Measurements from ENCODE around the gene NPHP4. TPM values are rescaled to one million over a fixed set of nuclear protein-coding genes. Genes with fewer than 3 reads are reported as not detected.

NPHP4 gene
- total and polyA plus RNA-seq, 10 of the 15 experiments (the other 5 are each of a cell fraction or from before 2014, with no cell fraction given), result 0.16 to 10.5 (median 3.1) TPM

- in situ Hi-C loops (cut with MboI) (no loop called here), intact Hi-C loops (cut with micrococcal nuclease; ENCODE audit: unreplicated experiment) (no loop called here)
- Histone ChIP-seq H3K4me2 (ENCODE audit: control insufficient read depth, insufficient read depth) (no peak overlapping the region), H4K20me1 (ENCODE audit: control insufficient read depth, insufficient read depth) (no peaks in the 10 kb centered on the region), H3K9me3 (replicated peaks; ENCODE audit: control insufficient read depth, insufficient read depth, low read length) (no peaks in the 10 kb centered on the region), H3K9ac (ENCODE audit: control insufficient read depth, insufficient read depth, low read length) (no peak overlapping the region), H3K4me1 (ENCODE audit: control insufficient read depth, insufficient read depth, low read length) (no peaks in the 10 kb centered on the region), H3K4me3 (no peak overlapping the region), H2AFZ (ENCODE audit: control insufficient read depth, low read depth, low read length) (no peak overlapping the region), H3K79me2 (ENCODE audit: control insufficient read depth, insufficient read depth, low read length) (no peaks in the 10 kb centered on the region), H3K27me3 (replicated peaks in 1 of 2; ENCODE audit: control insufficient read depth in 2 of 2, insufficient read depth in 2 of 2, low read length in 1 of 2) (no peaks in the 10 kb centered on the region), H3K36me3 (ENCODE audit: control insufficient read depth in 2 of 2, insufficient read depth in 2 of 2, low read length in 1 of 2) (no peaks in the 10 kb centered on the region), H3K27ac (ENCODE audit: control insufficient read depth, insufficient read depth) (no peak overlapping the region)
- POLR2A ChIA-PET, result no interaction called here
- SMC1A ChIA-PET (ENCODE audit: uncharacterized antibody, unreplicated experiment), result no interaction called here
- no peak for TF ChIP-seq FOXM1 (IDR thresholded peaks at IDR 0.05; ENCODE audit: low read depth, low read length)
- no peak for TF ChIP-seq RBBP5 (conservative IDR thresholded peaks at IDR 0.05)
- no peak for TF ChIP-seq NRF1 (conservative IDR thresholded peaks at IDR 0.05; ENCODE audit: low read depth, low read length)
- TF ChIP-seq SREBF2 (IDR thresholded peaks at IDR 0.05; ENCODE audit: low read length), result no peak
- no peak for TF ChIP-seq CHD2 (IDR thresholded peaks at IDR 0.05; ENCODE audit: borderline replicate concordance, low read depth, low read length)
- no peak for TF ChIP-seq IRF5 (IDR thresholded peaks at IDR 0.05; ENCODE audit: borderline replicate concordance)
- TF ChIP-seq CBFB (IDR thresholded peaks at IDR 0.05; ENCODE audit: low read depth), result no peak
- TF ChIP-seq HDAC6 (IDR thresholded peaks at IDR 0.05; ENCODE audit: unreplicated experiment), result no peak
- TF ChIP-seq NR2C1 (IDR thresholded peaks at IDR 0.05), result no peak
- no peak for TF ChIP-seq LARP7 (IDR thresholded peaks at IDR 0.05)
- no peak for TF ChIP-seq FOXK2 (IDR thresholded peaks at IDR 0.05)
- no peak for TF ChIP-seq NR2F1 (conservative IDR thresholded peaks at IDR 0.05)
- no peak for TF ChIP-seq RELA (IDR thresholded peaks at IDR 0.05; ENCODE audit: borderline replicate concordance, partially characterized antibody)
- no peak for TF ChIP-seq SUZ12 (IDR thresholded peaks at IDR 0.05; ENCODE audit: unreplicated experiment)
- no peak for TF ChIP-seq ELK1 (IDR thresholded peaks at IDR 0.05; ENCODE audit: low read depth, low read length)
- no peak for TF ChIP-seq RFX5 (IDR thresholded peaks at IDR 0.05; ENCODE audit: low read depth, low read length)
- TF ChIP-seq KAT2A (conservative IDR thresholded peaks at IDR 0.05; ENCODE audit: control insufficient read depth, low read depth, low read length), result no peak
- no peak for TF ChIP-seq SPI1 (IDR thresholded peaks at IDR 0.05; ENCODE audit: borderline replicate concordance, insufficient read depth, low read depth, low read length)
- ATAC-seq (no peak), DNase-seq (ENCODE audit: low read depth, low spot score) (no peak), FAIRE-seq (no peak)
- BruUV-seq (replicated peaks), result no TSS peak
- 91% methylated on average over 7 of the region's 7 CpGs for WGBS (ENCODE audit: insufficient coverage, insufficient replicate concordance, low lambda C conversion rate, missing lambda C conversion rate)
- RAD21 ChIA-PET (ENCODE audit: unreplicated experiment), result no interaction called here
- CTCF ChIA-PET, result no interaction called here
These were observed 71.1 kb downstream of the NPHP4 start for GRCh38 chr1:5921129-5921528.

Measured in GM12878 (cell line).